ENCODE measurements around the gene GUCY1A2. TPM values are rescaled to one million over a fixed set of nuclear protein-coding genes. Genes with fewer than 3 reads are reported as not detected.

Gene GUCY1A2
- total and polyA plus RNA-seq, 5 donors, result 0.43 to 9.0 (median 2.4) TPM

DNA sequence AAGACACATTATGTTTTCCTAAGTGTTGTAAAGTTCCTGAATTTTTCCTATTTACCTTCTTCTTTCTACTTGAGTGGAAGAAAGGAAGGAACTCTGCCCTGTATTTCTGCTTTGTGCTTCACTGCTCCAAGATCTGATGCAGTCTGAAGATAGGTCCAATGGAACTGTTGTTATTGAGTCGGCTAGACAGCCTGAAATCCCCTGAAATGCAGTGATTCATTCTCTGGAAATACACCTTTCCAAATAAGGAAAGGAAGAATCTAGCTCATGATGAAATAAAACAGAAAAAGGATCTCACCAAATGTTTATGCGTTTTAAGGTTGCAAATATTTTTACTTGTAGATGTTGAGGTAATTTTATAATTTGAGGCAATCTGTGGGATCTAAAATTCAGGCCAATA lies 322.8 kb downstream of the GUCY1A2 start:
- Histone ChIP-seq H3K4me1 (ENCODE audit: control insufficient read depth, insufficient read depth, low read length) (no peaks in the 10 kb centered on the region), H3K4me3 (ENCODE audit: low read length) (no peak overlapping the region), H3K27me3 (ENCODE audit: control insufficient read depth, insufficient read depth) (no peaks in the 10 kb centered on the region), H3K27ac (ENCODE audit: low read length) (no peak overlapping the region), H3K9me3 (ENCODE audit: control insufficient read depth, low read length) (no peaks in the 10 kb centered on the region)
- no peak for DNase-seq
- 74% methylated on average over 2 of the region's 2 CpGs for WGBS
- intact Hi-C loops (cut with DNase I), result no loop called here
- no peak for ATAC-seq

DNA sequence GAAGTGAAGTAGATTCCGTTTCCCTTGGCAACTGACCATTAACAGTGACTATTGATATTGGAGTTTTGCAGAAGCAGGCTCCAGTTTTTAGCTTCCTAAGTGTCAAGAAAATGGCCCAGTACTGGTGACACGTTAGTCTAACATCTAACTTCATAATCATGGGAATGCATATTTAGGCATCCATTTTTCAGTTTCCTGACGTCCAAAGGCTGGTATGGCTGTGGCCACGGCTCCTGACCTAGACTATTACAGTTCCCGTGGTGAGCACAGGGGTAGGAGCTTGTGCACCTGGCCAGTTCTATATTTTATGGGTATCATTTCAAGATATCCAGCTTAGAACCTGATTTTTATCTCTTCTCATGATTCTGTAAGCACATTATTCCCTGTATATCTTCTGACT lies 323.8 kb downstream of the GUCY1A2 start:
- Histone ChIP-seq H3K4me3 (ENCODE audit: low read length) (no peak overlapping the region), H3K27ac (ENCODE audit: low read length) (no peak overlapping the region), H3K4me1 (ENCODE audit: control insufficient read depth, insufficient read depth, low read length) (no peaks in the 10 kb centered on the region), H3K27me3 (ENCODE audit: control insufficient read depth, insufficient read depth) (no peaks in the 10 kb centered on the region), H3K9me3 (ENCODE audit: control insufficient read depth, low read length) (no peaks in the 10 kb centered on the region)
- no peak for ATAC-seq
- intact Hi-C loops (cut with DNase I), result no loop called here
- 81% methylated on average over 5 of the region's 5 CpGs for WGBS
- no peak for DNase-seq

GRCh38 chr11:106691807-106692365 lies 326.4 kb downstream of the GUCY1A2 start:
- Histone ChIP-seq H3K4me1 (ENCODE audit: control insufficient read depth, insufficient read depth, low read length) (no peaks in the 10 kb centered on the region), H3K9me3 (ENCODE audit: control insufficient read depth, low read length) (no peaks in the 10 kb centered on the region), H3K27ac (ENCODE audit: low read length) (no peak overlapping the region), H3K4me3 (ENCODE audit: low read length) (no peak overlapping the region), H3K27me3 (ENCODE audit: control insufficient read depth, insufficient read depth) (no peaks in the 10 kb centered on the region)
- intact Hi-C loops (cut with DNase I), result no loop called here
- ATAC-seq, result no peak
- DNase-seq, result no peak

- Histone ChIP-seq H3K9me3 (ENCODE audit: control insufficient read depth, low read length) (no peaks in the 10 kb centered on the region), H3K4me3 (ENCODE audit: low read length) (no peak overlapping the region), H3K27me3 (ENCODE audit: control insufficient read depth, insufficient read depth) (no peaks in the 10 kb centered on the region), H3K4me1 (ENCODE audit: control insufficient read depth, insufficient read depth, low read length) (no peaks in the 10 kb centered on the region), H3K27ac (ENCODE audit: low read length) (no peak overlapping the region)
- DNase-seq, result no peak
- intact Hi-C loops (cut with DNase I), result no loop called here
- ATAC-seq, result no peak
- WGBS, result 89% methylated on average over 1 of the region's 1 CpG
These were observed 327.4 kb downstream of the GUCY1A2 start for GRCh38 chr11:106690923-106691322.

GRCh38 chr11:106684944-106685343 lies 333.3 kb downstream of the GUCY1A2 start:
- H3K27me3 ChIP-seq (ENCODE audit: control insufficient read depth, insufficient read depth), result no peaks in the 10 kb centered on the region
- WGBS, result 89% methylated on average over 3 of the region's 3 CpGs
- no peak overlapping the region for H3K4me3 ChIP-seq (ENCODE audit: low read length)
- intact Hi-C loops (cut with DNase I), result no loop called here
- no peak overlapping the region for H3K27ac ChIP-seq (ENCODE audit: low read length)
- DNase-seq, result no peak
- no peak for ATAC-seq
- H3K9me3 ChIP-seq (ENCODE audit: control insufficient read depth, low read length), result no peaks in the 10 kb centered on the region
- H3K4me1 ChIP-seq (ENCODE audit: control insufficient read depth, insufficient read depth, low read length), result no peaks in the 10 kb centered on the region

GRCh38 chr11:106683435-106683834 lies 334.8 kb downstream of the GUCY1A2 start:
- 87% methylated on average over 3 of the region's 3 CpGs for WGBS
- no peaks in the 10 kb centered on the region for H3K9me3 ChIP-seq (ENCODE audit: control insufficient read depth, low read length)
- H3K27me3 ChIP-seq (ENCODE audit: control insufficient read depth, insufficient read depth), result no peaks in the 10 kb centered on the region
- DNase-seq, result no peak
- H3K4me3 ChIP-seq (ENCODE audit: low read length), result no peak overlapping the region
- intact Hi-C loops (cut with DNase I), result no loop called here
- H3K4me1 ChIP-seq (ENCODE audit: control insufficient read depth, insufficient read depth, low read length), result no peaks in the 10 kb centered on the region
- no peak overlapping the region for H3K27ac ChIP-seq (ENCODE audit: low read length)
- no peak for ATAC-seq

DNA sequence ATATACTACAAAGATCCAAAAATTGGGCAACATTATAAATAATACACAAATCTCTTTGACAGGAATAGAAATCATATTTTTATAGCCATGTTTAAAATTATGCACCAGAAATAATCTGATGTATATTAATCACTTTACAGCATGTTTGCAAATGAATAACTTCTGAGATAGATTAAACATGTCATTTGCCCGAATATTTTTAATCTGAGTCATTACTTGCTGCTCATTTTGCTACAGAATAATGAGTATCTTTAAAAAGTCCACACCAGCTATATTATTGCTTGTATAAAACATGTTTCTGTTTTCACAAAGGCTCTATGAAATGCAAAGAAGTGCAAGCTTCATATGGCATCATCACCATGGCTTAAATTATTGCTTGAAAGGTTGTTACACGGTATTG lies 336.8 kb downstream of the GUCY1A2 start:
- DNase-seq (no peak), ATAC-seq (no peak)
- Histone ChIP-seq H3K27ac (ENCODE audit: low read length) (no peak overlapping the region), H3K4me1 (ENCODE audit: control insufficient read depth, insufficient read depth, low read length) (no peaks in the 10 kb centered on the region), H3K27me3 (ENCODE audit: control insufficient read depth, insufficient read depth) (no peaks in the 10 kb centered on the region), H3K9me3 (ENCODE audit: control insufficient read depth, low read length) (no peaks in the 10 kb centered on the region), H3K4me3 (ENCODE audit: low read length) (no peak overlapping the region)
- intact Hi-C loops (cut with DNase I), result no loop called here
- WGBS, result 77% methylated on average over 2 of the region's 2 CpGs

DNA sequence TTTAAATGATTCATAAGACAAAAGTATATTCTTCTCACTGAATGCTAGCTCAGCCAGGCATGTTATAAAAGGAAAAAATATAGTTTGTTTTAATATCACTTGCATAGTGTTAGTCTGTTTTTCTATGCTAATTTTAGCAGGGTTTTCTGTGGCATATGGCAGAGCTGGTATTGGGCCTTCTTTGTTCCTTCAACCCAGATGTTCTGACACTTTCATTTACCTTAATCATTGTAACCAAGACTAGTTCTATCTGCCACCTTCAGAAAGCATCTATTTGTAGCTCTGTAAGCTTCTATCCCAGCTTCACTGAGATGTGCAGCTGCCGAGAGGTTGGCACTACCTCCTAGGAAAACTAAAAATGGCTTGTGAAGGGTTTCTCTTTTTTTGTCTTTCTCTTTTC lies 338.7 kb downstream of the GUCY1A2 start:
- intact Hi-C loops (cut with DNase I), result no loop called here
- H3K4me3 ChIP-seq (ENCODE audit: low read length), result no peak overlapping the region
- no peaks in the 10 kb centered on the region for H3K27me3 ChIP-seq (ENCODE audit: control insufficient read depth, insufficient read depth)
- WGBS, result 89% methylated on average over 1 of the region's 1 CpG
- no peaks in the 10 kb centered on the region for H3K9me3 ChIP-seq (ENCODE audit: control insufficient read depth, low read length)
- ATAC-seq (no peak), DNase-seq (no peak)
- H3K4me1 ChIP-seq (ENCODE audit: control insufficient read depth, insufficient read depth, low read length), result no peaks in the 10 kb centered on the region
- no peak overlapping the region for H3K27ac ChIP-seq (ENCODE audit: low read length)

- Histone ChIP-seq H3K27me3 (ENCODE audit: control insufficient read depth, insufficient read depth) (no peaks in the 10 kb centered on the region), H3K27ac (ENCODE audit: low read length) (no peak overlapping the region), H3K4me1 (ENCODE audit: control insufficient read depth, insufficient read depth, low read length) (no peaks in the 10 kb centered on the region), H3K4me3 (ENCODE audit: low read length) (no peak overlapping the region), H3K9me3 (ENCODE audit: control insufficient read depth, low read length) (no peaks in the 10 kb centered on the region)
- DNase-seq (no peak), ATAC-seq (no peak)
- WGBS, result 86% methylated on average over 3 of the region's 3 CpGs
- intact Hi-C loops (cut with DNase I), result no loop called here
These were observed 339.1 kb downstream of the GUCY1A2 start for GRCh38 chr11:106679181-106679580.

GRCh38 chr11:106670069-106670468 lies 348.2 kb downstream of the GUCY1A2 start:
- Histone ChIP-seq H3K4me1 (ENCODE audit: control insufficient read depth, insufficient read depth, low read length) (no peaks in the 10 kb centered on the region), H3K27ac (ENCODE audit: low read length) (no peak overlapping the region), H3K9me3 (ENCODE audit: control insufficient read depth, low read length) (no peaks in the 10 kb centered on the region), H3K4me3 (ENCODE audit: low read length) (no peak overlapping the region), H3K27me3 (ENCODE audit: control insufficient read depth, insufficient read depth) (no peaks in the 10 kb centered on the region)
- ATAC-seq (no peak), DNase-seq (no peak)
- 84% methylated on average over 1 of the region's 1 CpG for WGBS
- intact Hi-C loops (cut with DNase I), result no loop called here

- ATAC-seq (no peak), DNase-seq (no peak)
- no peaks in the 10 kb centered on the region for H3K27me3 ChIP-seq (ENCODE audit: control insufficient read depth, insufficient read depth)
- H3K9me3 ChIP-seq (ENCODE audit: control insufficient read depth, low read length), result no peaks in the 10 kb centered on the region
- intact Hi-C loops (cut with DNase I), result no loop called here
- no peaks in the 10 kb centered on the region for H3K4me1 ChIP-seq (ENCODE audit: control insufficient read depth, insufficient read depth, low read length)
- no peak overlapping the region for H3K27ac ChIP-seq (ENCODE audit: low read length)
- H3K4me3 ChIP-seq (ENCODE audit: low read length), result no peak overlapping the region
- WGBS, result 47% methylated on average over 2 of the region's 2 CpGs
These were observed 350.1 kb downstream of the GUCY1A2 start for GRCh38 chr11:106668147-106668546.

DNA sequence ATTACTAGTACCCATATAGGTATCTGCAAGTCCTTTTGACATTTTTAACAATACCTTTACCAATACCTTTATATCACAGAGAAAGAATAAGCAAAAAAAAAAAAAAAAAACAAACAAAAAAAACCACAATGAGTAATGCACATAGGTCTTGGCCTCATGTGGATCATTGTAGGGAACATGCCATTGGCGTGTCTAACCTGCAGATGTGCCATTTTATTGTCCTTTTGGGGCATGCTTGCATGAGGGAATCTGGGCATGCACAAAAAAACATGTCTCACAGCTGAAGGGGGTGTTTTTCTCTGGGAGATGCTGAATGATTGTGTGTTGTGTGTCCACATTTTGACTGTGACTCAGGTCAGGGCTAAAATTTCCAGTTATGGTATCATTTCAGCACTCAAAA lies 361.6 kb downstream of the GUCY1A2 start:
- Histone ChIP-seq H3K9me3 (ENCODE audit: control insufficient read depth, low read length) (peaks cover 2% of the 10 kb centered on the region), H3K4me1 (ENCODE audit: control insufficient read depth, insufficient read depth, low read length) (no peaks in the 10 kb centered on the region), H3K27ac (ENCODE audit: low read length) (no peak overlapping the region), H3K4me3 (ENCODE audit: low read length) (no peak overlapping the region), H3K27me3 (ENCODE audit: control insufficient read depth, insufficient read depth) (no peaks in the 10 kb centered on the region)
- DNase-seq (no peak), ATAC-seq (no peak)
- intact Hi-C loops (cut with DNase I), result no loop called here
- WGBS, result 78% methylated on average over 1 of the region's 1 CpG
